Ishikawa (cell line): ENCODE measurements around the gene PLCD3.

Experiments
- EGR1 ChIP-seq: IDR thresholded peaks from 2 replicates; pipeline ENCODE4 v1.6.1; 2012
- EP300 ChIP-seq: IDR thresholded peaks from 2 replicates; pipeline ENCODE4 v1.6.1; 2012; ENCODE audit warnings: borderline replicate concordance
- TAF1 ChIP-seq: IDR thresholded peaks from 2 replicates; pipeline ENCODE4 v1.6.1; 2012; ENCODE audit warnings: low read depth, mild to moderate bottlenecking

- TF ChIP-seq EP300 = no peak
- no peak for TF ChIP-seq EGR1
- TF ChIP-seq TAF1 = no peak
Measured at GRCh38 chr17:45118691-45119090, 13.6 kb downstream of the PLCD3 start.
